Astrocyte (in vitro differentiated cells and primary cell): ENCODE data around the gene DPY30.

Source experiments
- CTCF ChIP-seq: IDR thresholded peaks from 2 replicates; pipeline ENCODE4 v1.5.1; 2011; ENCODE audit warnings: low read depth, mild to moderate bottlenecking, inconsistent platforms, low read length, moderate library complexity; ENCODE audit not compliant: insufficient read depth
- EZH2 ChIP-seq: IDR thresholded peaks from 2 replicates; pipeline ENCODE4 v1.6.1; 2012; ENCODE audit warnings: mild to moderate bottlenecking, low read length, inconsistent platforms; ENCODE audit not compliant: insufficient read depth

- TF ChIP-seq CTCF (no peak), EZH2 (no peak)
These were observed 25.1 kb upstream of the DPY30 start for GRCh38 chr2:32064713-32065112.
